ENCODE results near the gene CABLES2.
A peak's percentile ranks its signal among the peaks of the same experiment; 100 is the strongest.

CABLES2 gene

DNA sequence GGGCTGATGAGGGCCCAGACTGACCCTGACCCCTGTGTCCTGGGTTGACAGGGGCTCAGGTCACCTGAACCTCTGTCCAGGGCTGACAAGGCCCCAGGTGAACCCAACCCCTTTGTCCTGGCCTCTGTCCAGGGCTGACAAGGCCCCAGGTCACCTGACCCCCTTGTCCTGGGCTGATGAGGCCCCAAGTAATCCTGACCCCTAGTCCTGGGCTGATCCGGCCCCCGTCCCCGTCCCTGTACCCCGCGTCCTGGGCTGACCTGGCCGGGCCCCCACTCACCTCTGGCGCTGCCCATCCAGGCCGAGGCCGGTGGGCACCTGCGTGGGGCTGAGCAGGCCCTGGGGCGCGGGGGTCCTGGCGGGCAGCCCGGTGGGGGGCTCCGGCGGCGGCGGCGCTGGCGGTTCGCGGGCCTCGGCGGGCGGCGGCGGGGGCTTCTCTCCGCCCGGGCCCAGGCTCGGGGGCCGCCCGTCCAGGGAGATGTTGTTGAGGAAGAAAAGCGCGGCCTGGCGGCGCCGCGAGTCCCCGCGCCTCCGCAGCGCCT, 379 bp downstream of the CABLES2 start:
- DNase-seq (ENCODE audit: low read depth) = no peak
- TF ChIP-seq, protein P1, sequence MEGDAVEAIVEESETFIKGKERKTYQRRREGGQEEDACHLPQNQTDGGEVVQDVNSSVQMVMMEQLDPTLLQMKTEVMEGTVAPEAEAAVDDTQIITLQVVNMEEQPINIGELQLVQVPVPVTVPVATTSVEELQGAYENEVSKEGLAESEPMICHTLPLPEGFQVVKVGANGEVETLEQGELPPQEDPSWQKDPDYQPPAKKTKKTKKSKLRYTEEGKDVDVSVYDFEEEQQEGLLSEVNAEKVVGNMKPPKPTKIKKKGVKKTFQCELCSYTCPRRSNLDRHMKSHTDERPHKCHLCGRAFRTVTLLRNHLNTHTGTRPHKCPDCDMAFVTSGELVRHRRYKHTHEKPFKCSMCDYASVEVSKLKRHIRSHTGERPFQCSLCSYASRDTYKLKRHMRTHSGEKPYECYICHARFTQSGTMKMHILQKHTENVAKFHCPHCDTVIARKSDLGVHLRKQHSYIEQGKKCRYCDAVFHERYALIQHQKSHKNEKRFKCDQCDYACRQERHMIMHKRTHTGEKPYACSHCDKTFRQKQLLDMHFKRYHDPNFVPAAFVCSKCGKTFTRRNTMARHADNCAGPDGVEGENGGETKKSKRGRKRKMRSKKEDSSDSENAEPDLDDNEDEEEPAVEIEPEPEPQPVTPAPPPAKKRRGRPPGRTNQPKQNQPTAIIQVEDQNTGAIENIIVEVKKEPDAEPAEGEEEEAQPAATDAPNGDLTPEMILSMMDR (IDR thresholded peaks at IDR 0.05; ENCODE audit: low read length, missing control alignments) = no peak
- H3K4me3 ChIP-seq (replicated peaks; ENCODE audit: low read depth, low read length) = peak overlapping the region; percentile 60

DNA sequence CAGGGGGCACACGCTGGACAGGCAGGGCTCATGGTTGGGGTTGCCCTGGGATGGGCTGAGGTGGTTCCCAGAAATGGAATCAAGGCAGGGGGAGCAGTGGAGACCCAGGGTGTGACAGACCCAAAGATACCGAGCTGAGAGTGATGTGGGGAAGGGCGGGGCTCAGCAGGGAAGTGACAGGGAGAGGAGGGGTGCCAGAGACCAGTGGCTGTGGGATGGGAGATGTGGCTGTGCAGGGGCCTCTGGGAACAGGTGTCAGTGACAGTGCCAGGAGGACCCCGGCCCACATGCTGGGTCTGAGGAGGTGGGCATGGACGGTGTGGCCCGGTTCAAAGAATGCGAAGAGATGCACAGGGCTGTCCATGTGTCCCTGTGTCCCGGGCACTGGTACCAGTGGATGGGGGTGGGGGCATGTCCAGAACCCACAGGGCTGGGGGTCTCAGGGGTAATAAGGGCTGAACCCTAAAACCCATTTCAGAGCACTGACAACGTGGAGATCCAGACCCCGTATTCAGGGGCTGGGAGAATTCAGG, 1.0 kb downstream of the CABLES2 start:
- H3K4me3 ChIP-seq (replicated peaks; ENCODE audit: low read depth, low read length) = peak overlapping the region; percentile 60
- TF ChIP-seq, protein P1 (IDR thresholded peaks at IDR 0.05; ENCODE audit: low read length, missing control alignments) = no peak
- DNase-seq (ENCODE audit: low read depth) = no peak

DNA sequence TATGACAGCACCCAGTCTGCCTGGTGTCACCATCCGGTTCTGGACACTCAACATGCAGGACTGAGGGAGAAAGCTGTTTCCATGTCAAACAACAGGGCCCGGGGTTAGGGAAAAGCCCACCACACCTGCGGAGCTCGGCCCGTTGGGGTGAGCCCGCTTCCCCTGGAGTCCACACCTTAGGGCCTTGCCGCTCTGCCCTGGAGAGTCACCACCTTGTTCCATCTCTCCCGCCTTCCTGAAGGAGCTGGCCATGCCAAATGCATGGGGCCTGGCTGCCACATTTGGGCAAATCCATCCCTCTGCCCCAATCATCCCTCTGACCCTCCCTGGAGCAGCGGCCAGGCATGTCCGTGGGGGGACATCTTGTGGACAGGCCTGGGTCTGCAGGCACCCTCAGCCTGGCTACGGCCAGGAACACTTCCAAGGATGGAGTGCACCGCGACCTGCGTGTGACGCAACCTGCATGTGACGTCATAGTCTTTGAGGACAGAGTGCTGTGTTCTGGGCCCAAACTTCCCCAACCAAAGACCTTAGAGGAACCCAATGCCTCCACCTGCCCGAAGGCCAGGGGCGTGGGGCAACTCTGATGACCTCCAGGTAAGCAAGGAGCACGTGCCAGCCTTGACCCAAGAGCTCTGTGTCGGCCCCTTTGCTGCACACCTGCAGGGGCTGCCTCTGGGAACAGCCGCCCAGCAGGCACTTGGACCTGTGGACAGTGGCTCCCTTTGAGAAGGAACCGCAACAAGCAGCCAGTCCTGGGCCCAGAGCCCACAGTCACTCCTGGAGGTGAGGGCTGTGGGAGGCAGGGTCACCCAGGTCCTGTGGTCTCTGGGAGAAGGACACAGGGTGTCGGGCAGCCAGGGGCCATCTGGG, 1.7 kb downstream of the CABLES2 start:
- TF ChIP-seq, protein P1 (IDR thresholded peaks at IDR 0.05; ENCODE audit: low read length, missing control alignments) = peak; percentile 75
- DNase-seq (ENCODE audit: low read depth) = peak; percentile 79
- H3K4me3 ChIP-seq (replicated peaks; ENCODE audit: low read depth, low read length) = no peak overlapping the region

DNA sequence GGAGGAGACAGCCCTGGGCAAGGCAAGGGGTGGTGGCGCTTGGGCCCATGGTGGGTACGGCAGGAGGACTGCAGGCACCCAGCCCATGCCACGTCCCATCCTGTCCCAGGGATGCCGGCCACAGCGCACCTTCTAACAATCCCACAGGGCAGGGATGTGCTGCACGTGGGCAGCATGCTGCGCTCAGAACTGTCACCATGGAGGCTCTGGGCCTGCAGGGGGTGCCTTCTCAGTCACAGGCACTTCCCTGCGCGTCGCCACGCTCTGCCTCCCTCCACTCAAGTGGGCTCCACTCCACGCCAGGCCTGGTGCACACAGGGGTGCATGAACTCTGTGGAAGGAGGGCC, 2.4 kb downstream of the CABLES2 start:
- DNase-seq (ENCODE audit: low read depth) = no peak
- H3K4me3 ChIP-seq (replicated peaks; ENCODE audit: low read depth, low read length) = no peak overlapping the region

DNA sequence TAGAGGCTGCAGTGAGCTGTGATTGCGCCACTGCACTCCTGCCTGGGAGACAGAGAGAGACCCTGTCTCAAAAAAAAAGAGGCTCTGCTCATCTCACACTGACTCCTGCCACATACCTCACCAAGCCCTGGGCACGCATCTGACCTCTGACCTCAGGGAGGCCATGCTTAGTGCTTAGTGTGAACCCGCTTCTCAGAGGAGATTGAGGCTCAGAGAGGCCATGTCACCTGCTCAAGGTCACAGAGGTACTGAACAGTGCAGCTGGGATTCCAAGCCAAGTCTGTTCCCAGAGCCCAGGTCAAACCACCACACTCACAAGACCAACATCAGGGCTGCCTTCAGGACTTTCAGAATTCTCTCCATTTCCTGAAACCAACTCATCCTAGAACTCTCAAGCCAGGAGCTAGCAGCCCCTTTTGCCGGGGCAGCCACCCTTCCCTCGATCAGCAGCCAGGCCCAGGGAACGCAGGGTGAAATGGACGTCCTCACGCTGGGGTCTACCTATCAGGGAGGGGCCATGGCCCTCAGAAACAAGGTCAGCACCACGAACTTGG, 2.9 kb downstream of the CABLES2 start:
- no peak for DNase-seq (ENCODE audit: low read depth)
- H3K4me3 ChIP-seq (replicated peaks; ENCODE audit: low read depth, low read length) = no peak overlapping the region
- TF ChIP-seq, protein P1 (IDR thresholded peaks at IDR 0.05; ENCODE audit: low read length, missing control alignments) = no peak

More for the DNA sequence above, 2.4 kb downstream of the CABLES2 start:
- TF ChIP-seq, protein P1 (IDR thresholded peaks at IDR 0.05; ENCODE audit: low read length, missing control alignments) = no peak

DNA sequence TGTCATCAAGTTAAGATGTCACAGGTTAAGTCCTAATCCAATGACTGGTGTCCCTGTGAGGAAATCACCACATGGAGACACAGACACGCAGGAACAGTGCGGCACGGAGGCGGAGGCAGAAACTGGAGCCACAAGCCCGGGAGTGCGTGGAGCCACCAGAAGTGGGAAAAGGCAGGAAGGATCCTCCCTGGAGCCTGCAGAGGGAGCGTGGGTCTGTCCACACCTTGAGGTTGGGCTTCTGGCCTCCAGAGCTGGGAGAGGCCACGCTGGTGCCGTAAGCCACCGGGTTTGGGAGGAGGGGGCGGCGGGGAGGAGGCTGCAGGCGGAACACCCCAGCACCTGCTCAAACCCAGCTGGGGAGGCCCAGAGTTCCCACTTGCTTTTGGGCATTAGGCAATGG, 3.8 kb downstream of the CABLES2 start:
- no peak overlapping the region for H3K4me3 ChIP-seq (replicated peaks; ENCODE audit: low read depth, low read length)
- TF ChIP-seq, protein P1 (IDR thresholded peaks at IDR 0.05; ENCODE audit: low read length, missing control alignments) = no peak
- no peak for DNase-seq (ENCODE audit: low read depth)

All from fibroblast of pulmonary artery (primary cell).